Thyroid gland (tissue), 4 donors: ENCODE measurements around the gene PLEKHA5.

Experiments used
- CTCF ChIP-seq, 6 experiments: fragments of 200-600 bp in 3 of 6; fragments of 450-650 bp in 3 of 6; sonication (generic) in 3 of 6; IDR thresholded peaks; one replicate each; pipeline ENCODE4 v1.5.1; 2016 to 2019; ENCODE audit warnings: antibody characterized with exemption in 6 of 6, mild to moderate bottlenecking in 2 of 6, inconsistent platforms in 1 of 6, moderate library complexity in 1 of 6
- POLR2A ChIP-seq, 2 donors: fragments of 450-650 bp; IDR thresholded peaks; one replicate each; pipeline ENCODE4 v1.6.1; 2017; ENCODE audit warnings: antibody characterized with exemption in 2 of 2, mild to moderate bottlenecking in 2 of 2, moderate library complexity in 1 of 2

- TF ChIP-seq CTCF (IDR thresholded peaks at IDR 0.05), result no peak
- TF ChIP-seq POLR2A (IDR thresholded peaks at IDR 0.05), result no peak
Observed at GRCh38 chr12:19140381-19141236, 11.1 kb downstream of the PLEKHA5 start.
